PC-3 (cell line): Measurements from ENCODE around the gene ISLR2. TPM values are rescaled to one million over a fixed set of nuclear protein-coding genes. Genes with fewer than 3 reads are reported as not detected.

Experiments
- ATAC-seq: fragments of 200-7000 bp; cut with Tn5 transposase; 2 replicates; pipeline ENCODE4 v1.9.1; 2020; ENCODE audit warnings: mild to moderate bottlenecking, moderate library complexity
- BruUV-seq: library from RNA; stranded (reverse); fragments of 400-500 nt; replicated peaks from 2 replicates; lab custom pipeline; 2021; lab: Mats Ljungman, UMichigan
- CTCF ChIA-PET: fragments of 300-600 bp; sonication (Branson Sonifier 250); formaldehyde crosslinking; loops from one replicate; lab custom pipeline; 2022; ENCODE audit warnings: antibody characterized with exemption; lab: Charles Lee
- POLR2A ChIA-PET: fragments of 300-600 bp; sonication (Branson Sonifier 250); formaldehyde crosslinking; loops from one replicate; lab custom pipeline; 2022; ENCODE audit warnings: antibody characterized with exemption; ENCODE audit not compliant: unreplicated experiment; lab: Charles Lee
- DNase-seq: peaks from one replicate; pipeline ENCODE4 v3.0.0-alpha.2; 2015
- H2AFZ ChIP-seq: fragments of 300-600 bp; sonication (generic); 2 replicates; pipeline ENCODE4 v1.6.0; 2016; ENCODE audit warnings: antibody characterized with exemption, low read length
- H3F3A ChIP-seq: fragments of 300-600 bp; sonication (generic); one replicate; pipeline ENCODE4 v1.6.0; 2017; ENCODE audit warnings: antibody characterized with exemption, low read length, control low read depth, mild to moderate bottlenecking; ENCODE audit not compliant: unreplicated experiment
- H3K27ac ChIP-seq: fragments of 300-600 bp; sonication (generic); 2 replicates; pipeline ENCODE4 v1.5.1; 2016; ENCODE audit warnings: mild to moderate bottlenecking, low read length
- H3K27me3 ChIP-seq: fragments of 300-600 bp; sonication (generic); 2 replicates; pipeline ENCODE4 v1.6.1; 2016; ENCODE audit warnings: low read length, mixed read lengths
- H3K36me3 ChIP-seq: fragments of 300-600 bp; sonication (generic); 2 replicates; pipeline ENCODE4 v1.6.1; 2016; ENCODE audit warnings: low read depth, mixed run types, low read length, mixed read lengths
- H3K4me1 ChIP-seq: fragments of 300-600 bp; sonication (generic); 2 replicates; pipeline ENCODE4 v1.5.1; 2016; ENCODE audit warnings: low read length; ENCODE audit not compliant: insufficient read depth
- H3K4me2 ChIP-seq: fragments of 300-600 bp; sonication (generic); 2 replicates; pipeline ENCODE4 v1.6.0; 2016; ENCODE audit warnings: low read length
- H3K4me3 ChIP-seq: fragments of 300-600 bp; sonication (generic); 2 replicates; pipeline ENCODE4 v1.5.1; 2016; ENCODE audit warnings: mild to moderate bottlenecking, low read length, mixed read lengths
- H3K79me2 ChIP-seq: fragments of 300-600 bp; sonication (generic); 2 replicates; pipeline ENCODE4 v1.6.1; 2017; ENCODE audit warnings: low read length, mixed read lengths
- H3K9ac ChIP-seq: fragments of 300-600 bp; sonication (generic); 2 replicates; pipeline ENCODE4 v1.6.0; 2016; ENCODE audit warnings: mild to moderate bottlenecking, low read length
- H3K9me2 ChIP-seq: fragments of 300-600 bp; sonication (generic); replicated peaks from 2 replicates; pipeline ENCODE4 v1.6.1; 2016; ENCODE audit warnings: mixed run types, low read length, mixed read lengths
- H3K9me3 ChIP-seq: fragments of 300-600 bp; sonication (generic); 2 replicates; pipeline ENCODE4 v1.6.1; 2016; ENCODE audit warnings: low read length, mixed read lengths
- H4K20me1 ChIP-seq: fragments of 300-600 bp; sonication (generic); 2 replicates; pipeline ENCODE4 v1.6.1; 2016; ENCODE audit warnings: low read length, mixed read lengths
- EZH2 ChIP-seq: fragments of 300-600 bp; sonication (generic); IDR thresholded peaks from one replicate; pipeline ENCODE4 v1.6.1; 2017; ENCODE audit warnings: antibody characterized with exemption, mild to moderate bottlenecking, low read length; ENCODE audit not compliant: unreplicated experiment
- EZH2phosphoT487 ChIP-seq: fragments of 300-600 bp; sonication (generic); IDR thresholded peaks from 2 replicates; pipeline ENCODE4 v1.6.1; 2018; ENCODE audit warnings: mild to moderate bottlenecking, antibody characterized with exemption, low read length, borderline replicate concordance
- intact Hi-C: fragments of 100-400 bp; cut with micrococcal nuclease; formaldehyde crosslinking; loops from 2 replicates; pipeline ENCODE4 v1.9.0; 2023
- total RNA-seq: library from RNA; depleted of rRNA; stranded (reverse); fragments of >200 nt; gene quantifications from 2 replicates; pipeline ENCODE4 v1.2.3, GENCODE V29; 2014
- TF ChIP-seq, protein P1 (sequence below): fragments of 300-600 bp; sonication (generic); conservative IDR thresholded peaks from 2 replicates; pipeline ENCODE4 v1.5.1; 2017; ENCODE audit warnings: antibody characterized with exemption, low read depth, mild to moderate bottlenecking, low read length

The ISLR2 gene
- total RNA-seq, 1 experiment from 2014 or later: 0.22 TPM

DNA sequence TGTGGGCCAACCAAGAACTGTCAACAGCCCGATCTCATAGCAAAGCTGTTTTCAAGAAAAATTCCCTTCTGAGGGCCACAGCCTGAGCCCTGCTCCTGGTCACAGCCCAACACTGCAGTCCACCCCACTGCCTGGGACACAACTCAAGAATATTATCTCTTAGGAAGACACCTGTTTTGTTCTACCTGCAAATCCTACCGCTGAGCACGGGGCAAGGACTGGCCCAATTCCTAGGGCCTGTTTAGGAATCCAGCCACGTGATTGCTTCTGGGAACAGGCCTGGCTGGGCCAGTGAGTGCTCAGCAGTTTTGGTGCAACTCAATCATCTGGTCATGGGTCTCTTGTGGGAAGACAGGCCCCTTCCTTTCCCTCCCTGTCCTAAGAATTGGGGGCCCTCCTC, 8.3 kb downstream of the ISLR2 start:
- Histone ChIP-seq H3K9ac (no peak overlapping the region), H2AFZ (no peak overlapping the region), H3K4me1 (peaks cover 16% of the 10 kb centered on the region; the same call in 1 of the 2 replicates), H3F3A (no peaks in the 10 kb centered on the region), H3K27me3 (no peaks in the 10 kb centered on the region), H3K79me2 (no peaks in the 10 kb centered on the region), H3K27ac (no peak overlapping the region), H3K36me3 (no peaks in the 10 kb centered on the region), H3K9me2 (no peaks in the 10 kb centered on the region), H4K20me1 (no peaks in the 10 kb centered on the region), H3K4me3 (no peak overlapping the region), H3K9me3 (no peaks in the 10 kb centered on the region), H3K4me2 (no peak overlapping the region)
- CTCF ChIA-PET: interaction anchor here (0.7 kb wide), 1 partner anchor 10 kb away, joined by 4 read pairs; no protein-coding TSS in a partner anchor
- POLR2A ChIA-PET: no interaction called here
- no peak for ATAC-seq
- no TSS peak for BruUV-seq
- TF ChIP-seq, protein P1, sequence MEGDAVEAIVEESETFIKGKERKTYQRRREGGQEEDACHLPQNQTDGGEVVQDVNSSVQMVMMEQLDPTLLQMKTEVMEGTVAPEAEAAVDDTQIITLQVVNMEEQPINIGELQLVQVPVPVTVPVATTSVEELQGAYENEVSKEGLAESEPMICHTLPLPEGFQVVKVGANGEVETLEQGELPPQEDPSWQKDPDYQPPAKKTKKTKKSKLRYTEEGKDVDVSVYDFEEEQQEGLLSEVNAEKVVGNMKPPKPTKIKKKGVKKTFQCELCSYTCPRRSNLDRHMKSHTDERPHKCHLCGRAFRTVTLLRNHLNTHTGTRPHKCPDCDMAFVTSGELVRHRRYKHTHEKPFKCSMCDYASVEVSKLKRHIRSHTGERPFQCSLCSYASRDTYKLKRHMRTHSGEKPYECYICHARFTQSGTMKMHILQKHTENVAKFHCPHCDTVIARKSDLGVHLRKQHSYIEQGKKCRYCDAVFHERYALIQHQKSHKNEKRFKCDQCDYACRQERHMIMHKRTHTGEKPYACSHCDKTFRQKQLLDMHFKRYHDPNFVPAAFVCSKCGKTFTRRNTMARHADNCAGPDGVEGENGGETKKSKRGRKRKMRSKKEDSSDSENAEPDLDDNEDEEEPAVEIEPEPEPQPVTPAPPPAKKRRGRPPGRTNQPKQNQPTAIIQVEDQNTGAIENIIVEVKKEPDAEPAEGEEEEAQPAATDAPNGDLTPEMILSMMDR: no peak
- TF ChIP-seq EZH2phosphoT487 (no peak), EZH2 (no peak)
- DNase-seq: no peak
- intact Hi-C loops: no loop called here

DNA sequence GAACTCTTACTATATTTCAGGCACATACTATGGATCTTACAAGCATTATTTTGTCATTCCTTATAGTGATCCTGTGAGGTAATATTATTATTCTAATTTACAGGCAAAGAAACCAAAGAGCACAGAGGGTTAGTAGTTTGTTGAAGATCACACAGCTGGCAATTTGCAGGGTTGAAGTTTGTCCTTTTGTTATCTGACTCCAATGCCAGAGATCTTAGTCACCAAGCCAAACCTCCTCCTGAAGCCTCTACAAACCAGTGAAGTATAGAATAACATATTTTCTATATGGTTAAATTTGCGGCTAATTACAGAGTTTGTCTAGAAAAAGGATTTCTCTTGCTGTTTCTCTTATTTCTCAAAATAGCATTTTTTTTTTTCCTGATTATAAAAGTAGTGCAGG, 11.2 kb downstream of the ISLR2 start:
- intact Hi-C loops: no loop called here
- no peaks in the 10 kb centered on the region for H4K20me1 ChIP-seq
- no peaks in the 10 kb centered on the region for H3K9me3 ChIP-seq
- H3K27me3 ChIP-seq: peaks cover 4% of the 10 kb centered on the region; the same call in 1 of the 2 replicates
- no peak overlapping the region for H3K27ac ChIP-seq
- ChIA-PET CTCF (no interaction called here), POLR2A (no interaction called here)
- H3K4me1 ChIP-seq: peaks cover 11% of the 10 kb centered on the region; the same call in 1 of the 2 replicates
- H2AFZ ChIP-seq: no peak overlapping the region
- BruUV-seq: no TSS peak
- ATAC-seq (no peak), DNase-seq (peak; percentile 27)
- no peaks in the 10 kb centered on the region for H3K36me3 ChIP-seq
- H3K4me2 ChIP-seq: no peak overlapping the region
- no peak overlapping the region for H3K9ac ChIP-seq
- no peaks in the 10 kb centered on the region for H3F3A ChIP-seq
- TF ChIP-seq EZH2phosphoT487 (no peak), EZH2 (no peak)
- TF ChIP-seq, protein P1: no peak
- H3K4me3 ChIP-seq: no peak overlapping the region
- no peaks in the 10 kb centered on the region for H3K79me2 ChIP-seq
- H3K9me2 ChIP-seq: no peaks in the 10 kb centered on the region

DNA sequence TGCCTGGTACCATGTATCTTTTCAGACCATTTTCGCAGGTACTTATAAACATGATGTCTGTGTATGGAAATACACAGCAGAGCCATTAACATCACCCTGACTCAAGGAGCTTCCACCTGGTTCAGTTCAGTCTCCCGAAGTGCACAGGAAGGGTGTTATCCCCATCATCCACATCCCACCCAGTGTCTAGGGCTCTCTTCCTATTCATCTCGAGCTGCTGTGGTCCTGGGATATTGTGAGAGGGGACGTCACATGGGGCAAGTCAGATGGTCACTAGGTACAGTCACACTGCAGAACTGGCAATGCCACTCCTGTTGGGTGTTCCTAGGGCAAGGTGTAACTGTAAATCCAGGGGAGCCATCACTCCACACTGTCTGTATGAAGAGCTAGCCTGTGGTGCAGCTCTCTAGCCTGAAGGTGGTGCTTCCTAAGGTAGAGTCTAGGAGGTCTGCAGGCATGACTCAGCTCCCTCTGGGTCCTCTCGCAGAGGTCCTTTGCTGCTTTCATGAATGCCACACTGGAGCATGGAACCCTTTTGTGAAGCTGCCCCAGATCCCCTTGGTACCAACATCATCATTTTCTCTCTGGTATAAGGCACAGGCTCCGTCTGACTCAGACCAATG, 13.9 kb downstream of the ISLR2 start:
- Histone ChIP-seq H4K20me1 (no peaks in the 10 kb centered on the region), H3K27me3 (peaks cover 4% of the 10 kb centered on the region; the same call in 1 of the 2 replicates), H3K9me3 (no peaks in the 10 kb centered on the region), H2AFZ (no peak overlapping the region), H3K4me3 (no peak overlapping the region), H3K4me2 (no peak overlapping the region), H3F3A (no peaks in the 10 kb centered on the region), H3K79me2 (no peaks in the 10 kb centered on the region), H3K9me2 (no peaks in the 10 kb centered on the region), H3K9ac (no peak overlapping the region), H3K4me1 (peaks cover 6% of the 10 kb centered on the region; the same call in 1 of the 2 replicates), H3K36me3 (no peaks in the 10 kb centered on the region), H3K27ac (no peak overlapping the region)
- ATAC-seq: peak; percentile 63; the same call in 1 of the 2 replicates
- POLR2A ChIA-PET: no interaction called here
- BruUV-seq: no TSS peak
- TF ChIP-seq, protein P1: 0 out of 2 replicates have a peak, but pooled peaks have one; percentile 11
- TF ChIP-seq EZH2: no peak
- CTCF ChIA-PET: no interaction called here
- intact Hi-C loops: no loop called here
- DNase-seq: no peak
